Osteoblast (primary cell): Measurements from ENCODE around the gene CHST12. TPM values are rescaled to one million over a fixed set of nuclear protein-coding genes. Genes with fewer than 3 reads are reported as not detected.
"Not testable (repeated sequence)": the region's sequence is repeated elsewhere in the genome, so short reads cannot be mapped to it uniquely, and the experiment has no call there.

Experiments used
- DNase-seq: peaks from one replicate; pipeline ENCODE4 v3.0.0; 2011; ENCODE audit warnings: low spot score, mixed read lengths; ENCODE audit not compliant: insufficient read length; ENCODE audit errors: missing footprints
- H2AFZ ChIP-seq: 2 replicates; pipeline ENCODE4 v1.6.0; 2011; ENCODE audit warnings: mild to moderate bottlenecking, low read length
- H3K27ac ChIP-seq: 2 replicates; pipeline ENCODE4 v1.5.1; 2011; ENCODE audit warnings: mild to moderate bottlenecking, low read depth, low read length, moderate library complexity
- H3K27me3 ChIP-seq: 2 replicates; pipeline ENCODE4 v1.6.0; 2012; ENCODE audit warnings: mild to moderate bottlenecking, control low read depth, inconsistent platforms, low read length, moderate library complexity; ENCODE audit not compliant: insufficient read depth
- H3K36me3 ChIP-seq: 2 replicates; pipeline ENCODE4 v1.5.1; 2011; ENCODE audit warnings: mild to moderate bottlenecking, low read length, control low read depth, moderate library complexity; ENCODE audit not compliant: insufficient read depth
- H3K4me1 ChIP-seq: 2 replicates; pipeline ENCODE4 v1.5.1; 2011; ENCODE audit warnings: mild to moderate bottlenecking, low read length, control low read depth, moderate library complexity; ENCODE audit not compliant: insufficient read depth
- H3K4me2 ChIP-seq: 2 replicates; pipeline ENCODE4 v1.6.0; 2011; ENCODE audit warnings: mild to moderate bottlenecking, low read length; ENCODE audit not compliant: insufficient read depth
- H3K4me3 ChIP-seq: fragments of 200-600 bp; sonication (generic); 3 replicates; pipeline ENCODE4 v1.5.1; 2012; ENCODE audit warnings: mild to moderate bottlenecking, low read length, inconsistent platforms; ENCODE audit not compliant: insufficient read depth
- H3K79me2 ChIP-seq: 2 replicates; pipeline ENCODE4 v1.6.0; 2012; ENCODE audit warnings: mild to moderate bottlenecking, low read length, control low read depth, inconsistent platforms; ENCODE audit not compliant: insufficient read depth
- H3K9me3 ChIP-seq: 2 replicates; pipeline ENCODE4 v1.5.1; 2011; ENCODE audit warnings: low read depth, low read length, control low read depth
- H4K20me1 ChIP-seq: 2 replicates; pipeline ENCODE4 v1.6.0; 2012; ENCODE audit warnings: mild to moderate bottlenecking, low read length, control low read depth; ENCODE audit not compliant: insufficient read depth
- total RNA-seq: library from RNA; depleted of rRNA; stranded (reverse); fragments of >200 nt; gene quantifications from 2 replicates; pipeline ENCODE4 v1.2.3, GENCODE V29; 2012
- TF ChIP-seq, protein P1 (sequence below): IDR thresholded peaks from 2 replicates; pipeline ENCODE4 v1.5.1; 2011; ENCODE audit warnings: mild to moderate bottlenecking, low read depth, low read length, moderate library complexity; ENCODE audit errors: extremely low read depth

The CHST12 gene
- total RNA-seq, 1 donor: 4.0 TPM

- Histone ChIP-seq H3K4me1 (no peaks in the 10 kb centered on the region), H3K4me3 (no peak overlapping the region), H3K9me3 (no peaks in the 10 kb centered on the region), H3K4me2 (no peak overlapping the region), H3K79me2 (peaks cover 71% of the 10 kb centered on the region), H3K36me3 (peaks cover 90% of the 10 kb centered on the region), H3K27ac (no peak overlapping the region), H3K27me3 (no peaks in the 10 kb centered on the region), H2AFZ (no peak overlapping the region), H4K20me1 (peaks cover 49% of the 10 kb centered on the region)
- no peak for DNase-seq
- TF ChIP-seq, protein P1, sequence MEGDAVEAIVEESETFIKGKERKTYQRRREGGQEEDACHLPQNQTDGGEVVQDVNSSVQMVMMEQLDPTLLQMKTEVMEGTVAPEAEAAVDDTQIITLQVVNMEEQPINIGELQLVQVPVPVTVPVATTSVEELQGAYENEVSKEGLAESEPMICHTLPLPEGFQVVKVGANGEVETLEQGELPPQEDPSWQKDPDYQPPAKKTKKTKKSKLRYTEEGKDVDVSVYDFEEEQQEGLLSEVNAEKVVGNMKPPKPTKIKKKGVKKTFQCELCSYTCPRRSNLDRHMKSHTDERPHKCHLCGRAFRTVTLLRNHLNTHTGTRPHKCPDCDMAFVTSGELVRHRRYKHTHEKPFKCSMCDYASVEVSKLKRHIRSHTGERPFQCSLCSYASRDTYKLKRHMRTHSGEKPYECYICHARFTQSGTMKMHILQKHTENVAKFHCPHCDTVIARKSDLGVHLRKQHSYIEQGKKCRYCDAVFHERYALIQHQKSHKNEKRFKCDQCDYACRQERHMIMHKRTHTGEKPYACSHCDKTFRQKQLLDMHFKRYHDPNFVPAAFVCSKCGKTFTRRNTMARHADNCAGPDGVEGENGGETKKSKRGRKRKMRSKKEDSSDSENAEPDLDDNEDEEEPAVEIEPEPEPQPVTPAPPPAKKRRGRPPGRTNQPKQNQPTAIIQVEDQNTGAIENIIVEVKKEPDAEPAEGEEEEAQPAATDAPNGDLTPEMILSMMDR: no peak
Measured at GRCh38 chr7:2373646-2374045, 29.8 kb upstream of the CHST12 start.

GRCh38 chr7:2374401-2374800 lies 29.0 kb upstream of the CHST12 start:
- H3K27ac ChIP-seq: no peak overlapping the region
- no peak overlapping the region for H2AFZ ChIP-seq
- no peaks in the 10 kb centered on the region for H3K4me1 ChIP-seq
- no peaks in the 10 kb centered on the region for H3K27me3 ChIP-seq
- H4K20me1 ChIP-seq: peaks cover 52% of the 10 kb centered on the region
- no peak for DNase-seq
- no peak overlapping the region for H3K4me3 ChIP-seq
- H3K79me2 ChIP-seq: peaks cover 70% of the 10 kb centered on the region
- H3K36me3 ChIP-seq: peaks cover 90% of the 10 kb centered on the region
- H3K4me2 ChIP-seq: no peak overlapping the region
- TF ChIP-seq, protein P1: no peak
- no peaks in the 10 kb centered on the region for H3K9me3 ChIP-seq

GRCh38 chr7:2374830-2375728 lies 28.3 kb upstream of the CHST12 start:
- H3K9me3 ChIP-seq: no peaks in the 10 kb centered on the region
- TF ChIP-seq, protein P1: no peak
- peaks cover 73% of the 10 kb centered on the region for H3K79me2 ChIP-seq
- H2AFZ ChIP-seq: no peak overlapping the region
- no peaks in the 10 kb centered on the region for H3K27me3 ChIP-seq
- no peak overlapping the region for H3K4me2 ChIP-seq
- peaks cover 89% of the 10 kb centered on the region for H3K36me3 ChIP-seq
- H3K27ac ChIP-seq: no peak overlapping the region
- no peak overlapping the region for H3K4me3 ChIP-seq
- peaks cover 59% of the 10 kb centered on the region for H4K20me1 ChIP-seq
- no peaks in the 10 kb centered on the region for H3K4me1 ChIP-seq
- DNase-seq: peak; percentile 45

DNA sequence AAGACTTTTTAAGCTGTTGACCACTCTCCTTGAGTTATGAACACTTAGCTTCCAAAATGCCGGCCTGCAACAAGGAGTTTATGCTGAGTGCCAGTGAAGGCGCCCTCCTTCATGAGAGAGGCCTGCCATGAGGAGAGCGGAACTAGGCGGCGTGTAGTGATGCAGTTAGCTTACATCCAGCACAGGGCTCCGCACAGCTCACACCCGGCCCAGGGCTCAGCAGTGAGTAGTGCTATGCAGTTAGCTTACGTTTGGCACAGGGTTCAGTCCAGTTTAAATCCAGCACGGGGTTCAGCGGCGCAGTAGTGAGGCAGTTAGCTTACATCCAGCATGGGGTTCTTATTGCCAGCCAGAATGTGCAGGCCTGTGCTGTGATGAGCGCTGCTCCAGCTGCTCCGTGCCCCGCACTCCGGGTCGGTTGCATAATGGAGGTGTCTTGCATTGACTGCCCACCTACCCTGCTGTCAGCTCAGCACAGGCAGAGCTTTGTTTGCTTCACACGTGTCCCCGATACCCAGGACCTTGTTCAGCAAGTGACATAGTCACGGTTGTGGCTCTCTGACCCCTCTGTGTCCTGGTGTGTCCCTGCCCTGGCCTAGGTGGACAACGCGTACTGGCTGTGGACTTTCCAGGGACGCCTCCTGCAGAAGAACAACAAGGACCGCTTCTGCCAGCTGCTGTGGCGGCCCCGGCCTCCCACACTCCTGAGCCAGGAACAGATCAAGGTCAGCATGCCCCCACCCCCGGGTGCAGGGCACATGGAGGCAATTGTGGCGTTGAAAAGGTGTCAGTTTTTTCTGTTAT lies 26.9 kb upstream of the CHST12 start:
- Histone ChIP-seq H2AFZ (no peak overlapping the region), H3K36me3 (peaks cover 89% of the 10 kb centered on the region), H3K27me3 (no peaks in the 10 kb centered on the region), H4K20me1 (peaks cover 64% of the 10 kb centered on the region), H3K9me3 (no peaks in the 10 kb centered on the region), H3K79me2 (peaks cover 67% of the 10 kb centered on the region), H3K4me1 (no peaks in the 10 kb centered on the region), H3K4me3 (no peak overlapping the region), H3K27ac (no peak overlapping the region), H3K4me2 (no peak overlapping the region)
- TF ChIP-seq, protein P1: no peak
- DNase-seq: no peak

GRCh38 chr7:2377492-2377891 lies 25.9 kb upstream of the CHST12 start:
- Histone ChIP-seq H3K36me3 (peaks cover 86% of the 10 kb centered on the region), H3K79me2 (peaks cover 60% of the 10 kb centered on the region), H4K20me1 (peaks cover 60% of the 10 kb centered on the region)
- not testable (repeated sequence) for DNase-seq, H3K4me2 ChIP-seq, H3K4me3 ChIP-seq, H3K9me3 ChIP-seq, H3K27me3 ChIP-seq, H2AFZ ChIP-seq, H3K4me1 ChIP-seq, H3K27ac ChIP-seq
